ENCODE measurements around the gene PHACTR4.

DNA sequence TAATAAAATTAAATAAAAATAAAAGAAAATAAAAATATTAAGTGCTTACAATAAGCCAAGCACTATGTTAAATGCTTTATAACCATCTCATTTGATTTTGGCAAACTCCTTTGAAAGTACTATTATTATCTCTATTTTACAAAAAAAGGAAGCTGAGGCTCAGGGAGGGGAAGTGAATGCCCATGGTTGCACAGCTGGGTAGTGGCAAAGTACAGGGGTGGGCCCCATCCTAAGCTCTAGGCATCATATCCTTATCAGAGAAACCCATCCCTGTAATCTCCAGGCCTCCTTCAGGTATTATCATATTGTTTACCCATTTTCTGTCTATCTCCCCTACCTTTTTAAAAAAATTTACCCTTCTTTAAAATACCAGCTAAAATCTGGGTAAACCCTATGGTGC, 43.0 kb upstream of the PHACTR4 start:
- TF ChIP-seq, protein P1, sequence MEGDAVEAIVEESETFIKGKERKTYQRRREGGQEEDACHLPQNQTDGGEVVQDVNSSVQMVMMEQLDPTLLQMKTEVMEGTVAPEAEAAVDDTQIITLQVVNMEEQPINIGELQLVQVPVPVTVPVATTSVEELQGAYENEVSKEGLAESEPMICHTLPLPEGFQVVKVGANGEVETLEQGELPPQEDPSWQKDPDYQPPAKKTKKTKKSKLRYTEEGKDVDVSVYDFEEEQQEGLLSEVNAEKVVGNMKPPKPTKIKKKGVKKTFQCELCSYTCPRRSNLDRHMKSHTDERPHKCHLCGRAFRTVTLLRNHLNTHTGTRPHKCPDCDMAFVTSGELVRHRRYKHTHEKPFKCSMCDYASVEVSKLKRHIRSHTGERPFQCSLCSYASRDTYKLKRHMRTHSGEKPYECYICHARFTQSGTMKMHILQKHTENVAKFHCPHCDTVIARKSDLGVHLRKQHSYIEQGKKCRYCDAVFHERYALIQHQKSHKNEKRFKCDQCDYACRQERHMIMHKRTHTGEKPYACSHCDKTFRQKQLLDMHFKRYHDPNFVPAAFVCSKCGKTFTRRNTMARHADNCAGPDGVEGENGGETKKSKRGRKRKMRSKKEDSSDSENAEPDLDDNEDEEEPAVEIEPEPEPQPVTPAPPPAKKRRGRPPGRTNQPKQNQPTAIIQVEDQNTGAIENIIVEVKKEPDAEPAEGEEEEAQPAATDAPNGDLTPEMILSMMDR (optimal IDR thresholded peaks at IDR 0.05 in 1 of 3, IDR thresholded peaks at IDR 0.05 in 1 of 3, conservative IDR thresholded peaks at IDR 0.05 in 1 of 3; ENCODE audit: extremely low read depth in 1 of 3, insufficient read depth in 2 of 3, low read length in 3 of 3): no peak
- no peak for TF ChIP-seq EZH2 (IDR thresholded peaks at IDR 0.05; ENCODE audit: low read length)

Measured in keratinocyte (primary cell).